Muscle of leg (tissue), 16 donors: ENCODE data around the gene FZR1. TPM values are rescaled to one million over a fixed set of nuclear protein-coding genes. Genes with fewer than 3 reads are reported as not detected.

Experiments
- DNase-seq: peaks from one replicate; pipeline ENCODE4 v3.0.0; 2013
- H3K27ac ChIP-seq: one replicate; pipeline ENCODE4 v1.5.1; 2013; ENCODE audit warnings: mild to moderate bottlenecking, low read length, control low read depth
- H3K27me3 ChIP-seq: one replicate; pipeline ENCODE4 v1.6.1; 2013; ENCODE audit warnings: low read length; ENCODE audit not compliant: control insufficient read depth, insufficient read depth
- H3K36me3 ChIP-seq: one replicate; pipeline ENCODE4 v1.6.1; 2013; ENCODE audit warnings: low read length; ENCODE audit not compliant: control insufficient read depth, insufficient read depth
- H3K4me1 ChIP-seq: one replicate; pipeline ENCODE4 v1.6.1; 2013; ENCODE audit warnings: low read length; ENCODE audit not compliant: control insufficient read depth, insufficient read depth
- H3K4me3 ChIP-seq: one replicate; pipeline ENCODE4 v1.5.1; 2013; ENCODE audit warnings: low read length, control low read depth
- H3K9me3 ChIP-seq: replicated peaks from 2 replicates; pipeline ENCODE4 v1.6.1; 2013; ENCODE audit warnings: low read depth, low read length; ENCODE audit not compliant: control insufficient read depth
- WGBS: methylation state at CpG from one replicate; pipeline ENCODE4 v1.1.5; 2013; ENCODE audit warnings: missing lambda C conversion rate; ENCODE audit not compliant: insufficient coverage; 5-methylcytosine and 5-hydroxymethylcytosine counted together
- long read RNA-seq, 11 donors: transcript quantifications; one replicate each; lab custom pipeline, GENCODE V29; 2026
- polyA plus RNA-seq, 8 donors: library from polyadenylated mRNA; unstranded; fragments of 120-200 nt; gene quantifications; one replicate each; pipeline versions ENCODE4 v1.2.1 to v1.2.3, GENCODE V29; 2013; ENCODE audit warnings: inconsistent platforms in 1 of 8, low replicate concordance in 1 of 8; ENCODE audit not compliant: insufficient read length in 8 of 8, insufficient read depth in 1 of 8
- total RNA-seq: library from RNA; stranded (reverse); fragments of 120-200 nt; gene quantifications from one replicate; pipeline ENCODE4 v1.2.4, GENCODE V29; 2013

The FZR1 gene
- total RNA-seq = 20.8 TPM
- 10 to 100 TPM; 26.1 to 47.3 (median 32.2) TPM for polyA plus RNA-seq
- long read RNA-seq, donor 1 = 0 reads
- long read RNA-seq, donor 2, full-length matches to known transcripts = 1 of 1 reads
- long read RNA-seq, donor 2, partial matches to known transcripts = 0 of 1 reads
- long read RNA-seq, donor 2, other reads (novel, unspliced or antisense) = 0 of 1 reads
- long read RNA-seq, donor 3, full-length matches to known transcripts = 4 of 4 reads
- long read RNA-seq, donor 3, partial matches to known transcripts = 0 of 4 reads
- long read RNA-seq, donor 3, other reads (novel, unspliced or antisense) = 0 of 4 reads
- long read RNA-seq, donor 4, full-length matches to known transcripts = 2 of 8 reads
- long read RNA-seq, donor 4, partial matches to known transcripts = 6 of 8 reads
- long read RNA-seq, donor 4, other reads (novel, unspliced or antisense) = 0 of 8 reads
- long read RNA-seq, donor 5, full-length matches to known transcripts = 6 of 17 reads
- long read RNA-seq, donor 5, partial matches to known transcripts = 11 of 17 reads
- long read RNA-seq, donor 5, other reads (novel, unspliced or antisense) = 0 of 17 reads
- long read RNA-seq, donor 6, full-length matches to known transcripts = 10 of 10 reads
- long read RNA-seq, donor 6, partial matches to known transcripts = 0 of 10 reads
- long read RNA-seq, donor 6, other reads (novel, unspliced or antisense) = 0 of 10 reads
- long read RNA-seq, donor 7, full-length matches to known transcripts = 4 of 4 reads
- long read RNA-seq, donor 7, partial matches to known transcripts = 0 of 4 reads
- long read RNA-seq, donor 7, other reads (novel, unspliced or antisense) = 0 of 4 reads
- long read RNA-seq, donor 8 = 0 reads
- long read RNA-seq, donor 9, full-length matches to known transcripts = 3 of 3 reads
- long read RNA-seq, donor 9, partial matches to known transcripts = 0 of 3 reads
- long read RNA-seq, donor 9, other reads (novel, unspliced or antisense) = 0 of 3 reads
- long read RNA-seq, donor 10, full-length matches to known transcripts = 2 of 2 reads
- long read RNA-seq, donor 10, partial matches to known transcripts = 0 of 2 reads
- long read RNA-seq, donor 10, other reads (novel, unspliced or antisense) = 0 of 2 reads
- long read RNA-seq, donor 11, full-length matches to known transcripts = 1 of 6 reads
- long read RNA-seq, donor 11, partial matches to known transcripts = 5 of 6 reads
- long read RNA-seq, donor 11, other reads (novel, unspliced or antisense) = 0 of 6 reads

GRCh38 chr19:3505598-3506383, at the start of gene FZR1:
TSS of gene FZR1 (plus strand) at chr19:3506311. CDS start at chr19:3522990, 16,679 bp downstream.
- Histone ChIP-seq H3K27ac (peak within 1 kb of the TSS; percentile 79), H3K9me3 (no peaks in the 10 kb centered on the region), H3K4me1 (peaks cover 24% of the 10 kb centered on the region), H3K36me3 (peaks cover 18% of the 10 kb centered on the region), H3K27me3 (no peaks in the 10 kb centered on the region), H3K4me3 (peak within 1 kb of the TSS; percentile 89)
- peak; percentile 99 for DNase-seq
- WGBS = 1% methylated on average over 73 of the region's 79 CpGs

GRCh38 chr19:3456925-3457527, 49.1 kb upstream of the FZR1 start:
- WGBS = 61% methylated on average over 6 of the region's 18 CpGs

GRCh38 chr19:3457528-3458228, 48.4 kb upstream of the FZR1 start:
- Histone ChIP-seq H3K4me3 (no peak overlapping the region), H3K27me3 (no peaks in the 10 kb centered on the region), H3K9me3 (no peaks in the 10 kb centered on the region), H3K27ac (peak overlapping the region; percentile 89), H3K36me3 (peaks cover 48% of the 10 kb centered on the region), H3K4me1 (peaks cover 34% of the 10 kb centered on the region)
- DNase-seq = peak; percentile 54
- WGBS = 15% methylated on average over 13 of the region's 22 CpGs

More at GRCh38 chr19:3456925-3457527, 49.1 kb upstream of the FZR1 start:
- H3K9me3 ChIP-seq = no peaks in the 10 kb centered on the region
- H3K27me3 ChIP-seq = no peaks in the 10 kb centered on the region
- H3K27ac ChIP-seq = peak overlapping the region; percentile 89
- H3K4me1 ChIP-seq = peaks cover 34% of the 10 kb centered on the region
- DNase-seq = no peak
- H3K4me3 ChIP-seq = no peak overlapping the region
- H3K36me3 ChIP-seq = peaks cover 52% of the 10 kb centered on the region

GRCh38 chr19:3458229-3459088, 47.7 kb upstream of the FZR1 start:
- H3K27me3 ChIP-seq = no peaks in the 10 kb centered on the region
- peaks cover 40% of the 10 kb centered on the region for H3K4me1 ChIP-seq
- WGBS = 7% methylated on average over 14 of the region's 19 CpGs
- H3K27ac ChIP-seq = peak overlapping the region; percentile 89
- H3K4me3 ChIP-seq = no peak overlapping the region
- H3K9me3 ChIP-seq = no peaks in the 10 kb centered on the region
- peaks cover 43% of the 10 kb centered on the region for H3K36me3 ChIP-seq
- peak; percentile 76 for DNase-seq

- 7% methylated on average over 17 of the region's 26 CpGs for WGBS
- DNase-seq = peak; percentile 98
- no peaks in the 10 kb centered on the region for H3K9me3 ChIP-seq
- H3K27me3 ChIP-seq = no peaks in the 10 kb centered on the region
- H3K36me3 ChIP-seq = peaks cover 42% of the 10 kb centered on the region
- peak overlapping the region; percentile 89 for H3K27ac ChIP-seq
- no peak overlapping the region for H3K4me3 ChIP-seq
- peaks cover 45% of the 10 kb centered on the region for H3K4me1 ChIP-seq
Observed at GRCh38 chr19:3459089-3459881, 46.8 kb upstream of the FZR1 start.

GRCh38 chr19:3459965-3460582, 46.0 kb upstream of the FZR1 start:
- 83% methylated on average over 3 of the region's 15 CpGs for WGBS
- no peak for DNase-seq
- H3K36me3 ChIP-seq = peaks cover 34% of the 10 kb centered on the region
- no peak overlapping the region for H3K4me3 ChIP-seq
- H3K27ac ChIP-seq = peak overlapping the region; percentile 77
- H3K9me3 ChIP-seq = no peaks in the 10 kb centered on the region
- no peaks in the 10 kb centered on the region for H3K27me3 ChIP-seq
- H3K4me1 ChIP-seq = peaks cover 45% of the 10 kb centered on the region

- H3K36me3 ChIP-seq = peaks cover 26% of the 10 kb centered on the region
- no peak overlapping the region for H3K27ac ChIP-seq
- 26% methylated on average over 36 of the region's 58 CpGs for WGBS
- H3K4me1 ChIP-seq = peaks cover 30% of the 10 kb centered on the region
- peaks cover 5% of the 10 kb centered on the region for H3K9me3 ChIP-seq
- H3K27me3 ChIP-seq = no peaks in the 10 kb centered on the region
- DNase-seq = no peak
- no peak overlapping the region for H3K4me3 ChIP-seq
Observed at GRCh38 chr19:3462991-3463713, 43.0 kb upstream of the FZR1 start.
